Smooth muscle cell of bladder (primary cell): Measurements from ENCODE around the gene KRTAP6-1. TPM values are rescaled to one million over a fixed set of nuclear protein-coding genes. Genes with fewer than 3 reads are reported as not detected.

Experiments used
- total RNA-seq: library from RNA; depleted of rRNA; stranded (reverse); fragments of >200 nt; gene quantifications from 2 replicates; pipeline ENCODE4 v1.2.3, GENCODE V29; 2014

Gene KRTAP6-1, protein sequence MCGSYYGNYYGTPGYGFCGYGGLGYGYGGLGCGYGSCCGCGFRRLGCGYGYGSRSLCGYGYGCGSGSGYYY
- total RNA-seq: not detected in 2 replicates

DNA sequence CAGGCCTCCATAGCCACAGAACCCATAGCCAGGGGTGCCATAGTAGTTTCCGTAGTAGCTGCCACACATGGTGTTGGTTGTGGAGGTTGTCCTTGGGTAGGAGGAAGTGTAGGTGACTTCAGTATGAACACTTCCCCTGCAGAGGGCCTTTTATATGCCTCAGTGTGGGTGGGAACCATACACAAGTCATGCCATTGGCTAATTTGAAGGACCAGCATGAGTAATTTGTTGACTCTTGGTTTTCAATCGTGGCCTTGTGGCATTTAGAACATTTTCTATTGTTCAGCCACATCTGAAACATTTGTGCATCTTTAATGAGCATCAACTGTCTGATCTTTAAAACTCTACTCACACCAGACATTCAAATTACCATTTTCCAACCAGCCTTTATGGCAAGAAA, at the start of gene KRTAP6-1:
Gene KRTAP6-1 (minus strand): TSS at position 95 of the 400 bp plus-strand sequence. CDS start 26 bp downstream, at position 69.

DNA sequence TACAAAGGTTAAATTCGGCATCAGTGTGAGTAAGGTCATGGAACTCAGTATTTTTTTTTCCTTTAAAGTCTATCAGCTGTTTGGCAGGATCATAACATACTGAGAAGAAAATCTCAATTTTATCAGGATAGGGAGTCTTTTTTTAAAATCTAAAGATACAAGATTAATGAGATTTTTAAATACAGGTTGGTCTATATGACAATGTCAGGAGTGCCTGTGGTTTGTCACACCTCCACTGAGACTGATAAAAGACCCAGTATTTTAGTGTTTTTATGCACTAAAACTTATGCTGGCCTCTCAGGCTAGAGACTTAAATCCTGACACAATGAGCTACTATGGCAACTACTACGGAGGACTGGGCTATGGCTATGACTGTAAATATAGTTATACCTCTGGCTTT, 28.8 kb upstream of the KRTAP6-1 start, which contains the start of gene KRTAP20-3:
Gene KRTAP20-3 (plus strand): TSS at position 301 of the 400 bp plus-strand sequence.

DNA sequence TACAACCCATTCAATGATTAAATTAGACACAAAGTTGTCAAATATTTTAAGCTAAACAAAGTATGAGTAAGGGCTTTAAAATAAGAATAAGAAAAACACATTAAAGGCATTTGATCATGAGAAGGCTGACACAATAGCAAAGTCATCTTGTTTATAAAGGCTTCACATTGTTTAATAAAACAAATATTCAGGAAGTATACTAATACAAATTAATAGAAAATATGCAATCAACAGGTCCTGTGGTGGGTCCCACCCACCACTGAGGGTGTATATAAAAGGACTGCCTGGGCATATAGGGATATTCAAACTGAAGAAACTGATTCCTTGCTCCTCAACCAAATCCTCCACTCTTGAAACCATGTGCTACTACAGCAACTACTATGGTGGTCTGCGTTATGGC, 21.2 kb upstream of the KRTAP6-1 start, which contains the start of gene KRTAP20-2:
Gene KRTAP20-2 (plus strand): TSS at position 301 of the 400 bp plus-strand sequence. CDS start 58 bp downstream, at position 359.

DNA sequence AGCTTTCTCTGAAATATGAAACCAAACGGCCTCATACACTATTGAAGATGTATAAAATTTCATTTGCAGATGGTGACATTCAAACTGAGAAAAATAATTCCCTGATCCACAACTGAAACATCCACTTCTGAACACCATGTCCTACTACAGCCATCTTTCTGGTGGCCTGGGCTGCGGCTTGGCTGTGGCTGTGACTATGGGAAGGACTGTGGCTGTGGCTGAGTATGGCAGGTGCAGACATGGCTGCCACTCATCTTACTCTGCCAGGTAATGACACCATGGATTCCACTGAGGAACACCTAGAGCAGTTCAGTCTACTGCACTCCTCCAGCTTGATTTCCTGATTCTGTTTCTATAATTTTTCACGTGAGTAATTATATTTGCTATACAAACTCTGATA, 6.8 kb upstream of the KRTAP6-1 start, which contains the start of gene KRTAP20-4:
Gene KRTAP20-4 (plus strand): TSS at position 106 of the 400 bp plus-strand sequence.

DNA sequence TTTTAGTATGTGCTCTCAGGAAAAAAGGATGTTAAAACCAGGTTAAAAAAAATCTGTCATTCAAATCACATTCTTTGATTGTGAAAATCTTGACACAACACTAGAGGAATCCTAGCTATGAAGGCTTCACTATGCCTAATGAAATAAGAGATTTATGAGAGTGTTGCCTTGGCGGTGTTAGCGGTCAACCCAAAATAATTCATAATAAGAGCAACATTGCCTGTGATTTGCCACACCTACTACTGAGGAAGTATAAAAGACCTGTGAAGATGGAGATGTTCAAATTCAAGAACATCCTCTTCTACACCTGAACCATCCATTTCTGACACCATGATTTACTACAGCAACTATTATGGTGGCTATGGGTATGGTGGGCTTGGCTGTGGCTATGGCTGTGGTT, 2.4 kb upstream of the KRTAP6-1 start, which contains the start of gene KRTAP20-1:
Gene KRTAP20-1 (plus strand): TSS at position 301 of the 400 bp plus-strand sequence. CDS start 30 bp downstream, at position 331.

DNA sequence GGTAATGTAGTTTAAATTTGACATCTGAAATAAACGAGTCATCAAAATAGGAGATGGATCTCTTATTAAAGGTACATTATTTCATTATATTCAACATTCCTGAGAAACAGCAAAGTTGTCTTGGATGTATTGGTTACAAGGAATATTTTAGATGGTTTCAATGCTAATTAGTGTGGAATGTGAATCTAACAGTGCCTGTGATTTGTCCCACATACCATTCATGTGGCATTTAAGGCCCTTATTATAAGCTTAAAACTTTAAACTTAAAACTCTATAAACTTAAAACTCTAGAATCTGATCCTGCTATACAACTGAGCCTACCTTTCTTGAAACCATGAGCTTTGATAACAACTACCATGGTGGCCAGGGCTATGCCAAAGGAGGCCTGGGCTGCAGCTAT, 12.9 kb downstream of the KRTAP6-1 start, which contains the start of gene KRTAP22-1:
Gene KRTAP22-1 (plus strand): TSS at position 301 of the 400 bp plus-strand sequence.

DNA sequence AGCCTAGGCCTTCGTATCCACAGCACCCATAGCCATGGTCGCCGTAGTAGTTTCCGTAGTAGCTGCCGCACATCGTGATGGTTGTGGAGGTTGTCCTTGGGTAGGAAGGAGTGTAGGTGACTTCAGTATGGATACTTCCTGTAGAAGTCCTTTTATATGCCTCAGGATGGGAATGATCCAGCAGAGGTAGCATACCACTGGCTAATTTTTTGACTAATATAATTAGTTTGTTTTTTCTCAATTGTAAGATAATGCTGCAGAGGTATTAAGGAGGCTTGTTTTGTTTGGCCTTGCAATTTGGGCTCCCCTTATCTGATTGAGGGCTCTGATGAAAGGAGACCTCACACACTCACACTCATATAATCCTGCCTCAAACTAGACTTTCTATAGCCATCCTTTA, 14.9 kb downstream of the KRTAP6-1 start, which contains the start of gene KRTAP6-2:
Gene KRTAP6-2 (minus strand): TSS at position 101 of the 400 bp plus-strand sequence. CDS start 28 bp downstream, at position 73.

DNA sequence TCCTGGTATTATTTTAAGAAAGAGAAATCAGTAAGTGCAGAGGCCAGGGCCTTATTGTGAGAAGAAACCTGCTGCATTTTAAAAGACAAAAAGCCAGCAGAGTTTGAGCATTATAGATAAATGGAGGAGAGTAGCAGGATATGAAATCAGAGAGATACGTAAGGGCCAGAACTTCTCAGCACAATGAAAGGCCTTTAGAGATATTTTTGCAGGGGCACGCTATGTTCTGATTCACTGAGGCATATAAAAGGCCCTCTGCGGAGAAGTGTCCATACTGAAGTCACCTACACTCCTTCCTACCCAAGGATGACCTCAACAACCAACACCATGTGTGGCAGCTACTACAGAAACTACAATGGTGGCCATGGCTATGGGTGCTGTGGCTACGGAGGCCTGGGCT, 21.6 kb downstream of the KRTAP6-1 start, which contains the start of gene KRTAP6-3:
Gene KRTAP6-3 (plus strand): TSS at position 301 of the 400 bp plus-strand sequence. CDS start 6 bp downstream, at position 307.

DNA sequence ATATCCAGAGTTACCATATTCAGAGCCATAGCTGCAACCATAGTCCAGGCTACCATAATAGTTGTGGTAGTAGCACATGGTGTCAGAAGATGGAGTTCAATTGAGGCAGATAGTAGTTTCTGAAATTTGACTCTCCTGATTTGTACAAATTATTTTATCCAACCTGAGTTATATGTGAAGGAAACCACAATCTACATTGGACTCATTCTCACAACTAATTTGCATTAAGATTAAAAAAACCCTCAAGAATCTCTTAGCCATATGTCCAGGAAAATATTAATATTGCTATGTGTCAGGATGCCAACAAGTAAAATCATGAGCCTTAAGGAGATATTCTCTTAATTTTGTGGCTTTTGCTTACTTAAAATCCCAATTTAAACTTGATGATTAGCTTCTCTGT, 23.4 kb downstream of the KRTAP6-1 start, which contains the start of gene KRTAP22-2:
Gene KRTAP22-2 (minus strand): TSS at position 101 of the 400 bp plus-strand sequence.

Other genes starting within 250 kb of the KRTAP6-1 start
- not detected in 2 replicates for gene KRTAP13-2, start 241.7 kb downstream of the KRTAP6-1 start, total RNA-seq
- gene KRTAP13-1, start 217.9 kb downstream of the KRTAP6-1 start, total RNA-seq: not detected in 2 replicates
- gene KRTAP13-3, start 188.0 kb downstream of the KRTAP6-1 start, total RNA-seq: not detected in 2 replicates
- not detected in 2 replicates for gene KRTAP13-4, start 183.7 kb downstream of the KRTAP6-1 start, total RNA-seq
- not detected in 2 replicates for gene KRTAP15-1, start 173.7 kb downstream of the KRTAP6-1 start, total RNA-seq
- gene KRTAP19-1, start 133.6 kb downstream of the KRTAP6-1 start, total RNA-seq: not detected in 2 replicates
- not detected in 2 replicates for gene KRTAP19-2, start 126.5 kb downstream of the KRTAP6-1 start, total RNA-seq
- not detected in 2 replicates for gene KRTAP19-3, start 121.9 kb downstream of the KRTAP6-1 start, total RNA-seq
- not detected in 2 replicates for gene KRTAP19-4, start 116.8 kb downstream of the KRTAP6-1 start, total RNA-seq
- not detected in 2 replicates for gene KRTAP19-5, start 111.8 kb downstream of the KRTAP6-1 start, total RNA-seq
- not detected in 2 replicates for gene KRTAP19-6, start 72.1 kb downstream of the KRTAP6-1 start, total RNA-seq
- not detected in 2 replicates for gene KRTAP19-7, start 52.6 kb downstream of the KRTAP6-1 start, total RNA-seq
- gene KRTAP22-2, start 23.5 kb downstream of the KRTAP6-1 start, total RNA-seq: not detected in 2 replicates
- gene KRTAP6-3, start 21.5 kb downstream of the KRTAP6-1 start, total RNA-seq: not detected in 2 replicates
- not detected in 2 replicates for gene KRTAP6-2, start 15.0 kb downstream of the KRTAP6-1 start, total RNA-seq
- gene KRTAP22-1, start 12.8 kb downstream of the KRTAP6-1 start, total RNA-seq: not detected in 2 replicates
- not detected in 2 replicates for gene KRTAP20-1, start 2.5 kb upstream of the KRTAP6-1 start, total RNA-seq
- not detected in 2 replicates for gene KRTAP20-4, start 6.7 kb upstream of the KRTAP6-1 start, total RNA-seq
- gene KRTAP20-2, start 21.3 kb upstream of the KRTAP6-1 start, total RNA-seq: not detected in 2 replicates
- gene KRTAP20-3, start 28.9 kb upstream of the KRTAP6-1 start, total RNA-seq: not detected in 2 replicates
- gene KRTAP21-3, start 104.8 kb upstream of the KRTAP6-1 start, total RNA-seq: not detected in 2 replicates
- gene KRTAP21-2, start 133.3 kb upstream of the KRTAP6-1 start, total RNA-seq: not detected in 2 replicates
- not detected in 2 replicates for gene KRTAP21-1, start 141.5 kb upstream of the KRTAP6-1 start, total RNA-seq
- not detected in 2 replicates for gene KRTAP8-1, start 199.3 kb upstream of the KRTAP6-1 start, total RNA-seq
- gene KRTAP7-1, start 215.8 kb upstream of the KRTAP6-1 start, total RNA-seq: not detected in 2 replicates